ENCODE data around the gene DNTTIP2.

- TF ChIP-seq RAD21 (IDR thresholded peaks at IDR 0.05; ENCODE audit: low read depth), result no peak
- TF ChIP-seq TCF7L2 (IDR thresholded peaks at IDR 0.05; ENCODE audit: borderline replicate concordance, extremely low read depth, insufficient read depth, insufficient read length), result no peak
- no peak for TF ChIP-seq POLR2AphosphoS5 (IDR thresholded peaks at IDR 0.05; ENCODE audit: low read depth, low read length)
- TF ChIP-seq CTCF (IDR thresholded peaks at IDR 0.05 in 2 of 3, conservative IDR thresholded peaks at IDR 0.05 in 1 of 3; ENCODE audit: borderline replicate concordance in 1 of 3, insufficient read depth in 1 of 3, low read depth in 2 of 3, low read length in 2 of 3), result no peak
- no peak for TF ChIP-seq ELF1 (IDR thresholded peaks at IDR 0.05; ENCODE audit: borderline replicate concordance, low read depth)
- TF ChIP-seq EZH2 (IDR thresholded peaks at IDR 0.05), result no peak
- TF ChIP-seq FOSL1 (IDR thresholded peaks at IDR 0.05; ENCODE audit: low read depth), result no peak
- TF ChIP-seq YY1 (IDR thresholded peaks at IDR 0.05; ENCODE audit: extremely low read depth, insufficient replicate concordance, low read depth, low read length), result no peak
- TF ChIP-seq POLR2A (IDR thresholded peaks at IDR 0.05; ENCODE audit: borderline replicate concordance, extremely low read depth, insufficient read depth, insufficient read length), result no peak
- TF ChIP-seq ZNF274 (IDR thresholded peaks at IDR 0.05; ENCODE audit: low read depth, low read length), result no peak
- TF ChIP-seq SIN3A (IDR thresholded peaks at IDR 0.05; ENCODE audit: low read depth), result no peak
Observed at GRCh38 chr1:93904228-93904627, 25.2 kb upstream of the DNTTIP2 start.

Measured in HCT116 (cell line).